ENCODE measurements around the gene SCN10A.

SCN10A gene

GRCh38 chr3:38823186-38823585 is 7.2 kb upstream of the SCN10A start:
- Histone ChIP-seq H3K9ac (ENCODE audit: low read length) (no peak overlapping the region), H3K4me2 (ENCODE audit: low read length) (no peak overlapping the region), H3K79me2 (ENCODE audit: low read length) (no peaks in the 10 kb centered on the region), H3K36me3 (replicated peaks; ENCODE audit: low read depth, low read length) (no peaks in the 10 kb centered on the region), H3K4me1 (ENCODE audit: low read length) (no peaks in the 10 kb centered on the region), H2AFZ (ENCODE audit: low read depth, low read length) (no peak overlapping the region), H3K9me3 (ENCODE audit: insufficient read depth, low read length) (no peaks in the 10 kb centered on the region), H3K27ac (ENCODE audit: low read length) (no peak overlapping the region), H4K20me1 (ENCODE audit: insufficient read depth, low read length) (no peaks in the 10 kb centered on the region), H3K27me3 (ENCODE audit: low read depth, low read length) (peaks cover 48% of the 10 kb centered on the region), H3K4me3 (ENCODE audit: low read length) (no peak overlapping the region)
- no peak for TF ChIP-seq EZH2phosphoT487 (IDR thresholded peaks at IDR 0.05; ENCODE audit: low read depth)
- TF ChIP-seq CTCF (IDR thresholded peaks at IDR 0.05; ENCODE audit: low read depth, low read length): no peak

GRCh38 chr3:38811822-38812221 is 4.2 kb downstream of the SCN10A start:
- no peak overlapping the region for H3K27ac ChIP-seq (ENCODE audit: low read length)
- no peaks in the 10 kb centered on the region for H3K4me1 ChIP-seq (ENCODE audit: low read length)
- no peaks in the 10 kb centered on the region for H3K36me3 ChIP-seq (replicated peaks; ENCODE audit: low read depth, low read length)
- peaks cover 65% of the 10 kb centered on the region for H3K27me3 ChIP-seq (ENCODE audit: low read depth, low read length)
- no peak for TF ChIP-seq EZH2phosphoT487 (IDR thresholded peaks at IDR 0.05; ENCODE audit: low read depth)
- no peak for TF ChIP-seq CTCF (IDR thresholded peaks at IDR 0.05; ENCODE audit: low read depth, low read length)
- H4K20me1 ChIP-seq (ENCODE audit: insufficient read depth, low read length): no peaks in the 10 kb centered on the region
- no peaks in the 10 kb centered on the region for H3K79me2 ChIP-seq (ENCODE audit: low read length)
- no peak overlapping the region for H2AFZ ChIP-seq (ENCODE audit: low read depth, low read length)
- H3K9ac ChIP-seq (ENCODE audit: low read length): no peak overlapping the region
- H3K4me3 ChIP-seq (ENCODE audit: low read length): no peak overlapping the region
- H3K4me2 ChIP-seq (ENCODE audit: low read length): no peak overlapping the region
- H3K9me3 ChIP-seq (ENCODE audit: insufficient read depth, low read length): no peaks in the 10 kb centered on the region

- no peaks in the 10 kb centered on the region for H3K36me3 ChIP-seq (replicated peaks; ENCODE audit: low read depth, low read length)
- TF ChIP-seq EZH2phosphoT487 (IDR thresholded peaks at IDR 0.05; ENCODE audit: low read depth) (no peak), CTCF (IDR thresholded peaks at IDR 0.05; ENCODE audit: low read depth, low read length) (no peak)
- H4K20me1 ChIP-seq (ENCODE audit: insufficient read depth, low read length): peaks cover 7% of the 10 kb centered on the region
- no peak overlapping the region for H2AFZ ChIP-seq (ENCODE audit: low read depth, low read length)
- H3K9ac ChIP-seq (ENCODE audit: low read length): no peak overlapping the region
- H3K27me3 ChIP-seq (ENCODE audit: low read depth, low read length): peaks cover 56% of the 10 kb centered on the region
- no peak overlapping the region for H3K4me3 ChIP-seq (ENCODE audit: low read length)
- no peaks in the 10 kb centered on the region for H3K79me2 ChIP-seq (ENCODE audit: low read length)
- no peaks in the 10 kb centered on the region for H3K9me3 ChIP-seq (ENCODE audit: insufficient read depth, low read length)
- H3K27ac ChIP-seq (ENCODE audit: low read length): no peak overlapping the region
- no peaks in the 10 kb centered on the region for H3K4me1 ChIP-seq (ENCODE audit: low read length)
- H3K4me2 ChIP-seq (ENCODE audit: low read length): no peak overlapping the region
Observed at GRCh38 chr3:38805765-38806386, 10.1 kb downstream of the SCN10A start.

GRCh38 chr3:38805004-38805403 is 11.0 kb downstream of the SCN10A start:
- Histone ChIP-seq H3K27ac (ENCODE audit: low read length) (no peak overlapping the region), H3K27me3 (ENCODE audit: low read depth, low read length) (peaks cover 59% of the 10 kb centered on the region), H3K9ac (ENCODE audit: low read length) (no peak overlapping the region)

More at GRCh38 chr3:38805004-38805403, 11.0 kb downstream of the SCN10A start:
- Histone ChIP-seq H3K79me2 (ENCODE audit: low read length) (no peaks in the 10 kb centered on the region), H4K20me1 (ENCODE audit: insufficient read depth, low read length) (peaks cover 7% of the 10 kb centered on the region), H3K9me3 (ENCODE audit: insufficient read depth, low read length) (no peaks in the 10 kb centered on the region), H3K4me2 (ENCODE audit: low read length) (no peak overlapping the region), H2AFZ (ENCODE audit: low read depth, low read length) (no peak overlapping the region), H3K36me3 (replicated peaks; ENCODE audit: low read depth, low read length) (no peaks in the 10 kb centered on the region), H3K4me1 (ENCODE audit: low read length) (no peaks in the 10 kb centered on the region), H3K4me3 (ENCODE audit: low read length) (no peak overlapping the region)
- no peak for TF ChIP-seq CTCF (IDR thresholded peaks at IDR 0.05; ENCODE audit: low read depth, low read length)
- no peak for TF ChIP-seq EZH2phosphoT487 (IDR thresholded peaks at IDR 0.05; ENCODE audit: low read depth)

Measured in OCI-LY3 (cell line).